Thyroid gland (tissue), 4 donors: ENCODE data around the gene LYPD6.

ENCODE experiments used
- POLR2A ChIP-seq, 2 donors: fragments of 450-650 bp; IDR thresholded peaks; one replicate each; pipeline ENCODE4 v1.6.1; 2017; ENCODE audit warnings: antibody characterized with exemption in 2 of 2, mild to moderate bottlenecking in 2 of 2, moderate library complexity in 1 of 2
- TF ChIP-seq, protein P1 (sequence below), 6 experiments: fragments of 200-600 bp in 3 of 6; fragments of 450-650 bp in 3 of 6; sonication (generic) in 3 of 6; IDR thresholded peaks; one replicate each; pipeline ENCODE4 v1.5.1; 2016 to 2019; ENCODE audit warnings: antibody characterized with exemption in 6 of 6, mild to moderate bottlenecking in 2 of 6, inconsistent platforms in 1 of 6, moderate library complexity in 1 of 6

GRCh38 chr2:149488706-149489440, 158.5 kb downstream of the LYPD6 start:
- TF ChIP-seq, protein P1, sequence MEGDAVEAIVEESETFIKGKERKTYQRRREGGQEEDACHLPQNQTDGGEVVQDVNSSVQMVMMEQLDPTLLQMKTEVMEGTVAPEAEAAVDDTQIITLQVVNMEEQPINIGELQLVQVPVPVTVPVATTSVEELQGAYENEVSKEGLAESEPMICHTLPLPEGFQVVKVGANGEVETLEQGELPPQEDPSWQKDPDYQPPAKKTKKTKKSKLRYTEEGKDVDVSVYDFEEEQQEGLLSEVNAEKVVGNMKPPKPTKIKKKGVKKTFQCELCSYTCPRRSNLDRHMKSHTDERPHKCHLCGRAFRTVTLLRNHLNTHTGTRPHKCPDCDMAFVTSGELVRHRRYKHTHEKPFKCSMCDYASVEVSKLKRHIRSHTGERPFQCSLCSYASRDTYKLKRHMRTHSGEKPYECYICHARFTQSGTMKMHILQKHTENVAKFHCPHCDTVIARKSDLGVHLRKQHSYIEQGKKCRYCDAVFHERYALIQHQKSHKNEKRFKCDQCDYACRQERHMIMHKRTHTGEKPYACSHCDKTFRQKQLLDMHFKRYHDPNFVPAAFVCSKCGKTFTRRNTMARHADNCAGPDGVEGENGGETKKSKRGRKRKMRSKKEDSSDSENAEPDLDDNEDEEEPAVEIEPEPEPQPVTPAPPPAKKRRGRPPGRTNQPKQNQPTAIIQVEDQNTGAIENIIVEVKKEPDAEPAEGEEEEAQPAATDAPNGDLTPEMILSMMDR (IDR thresholded peaks at IDR 0.05), result no peak
- no peak for TF ChIP-seq POLR2A (IDR thresholded peaks at IDR 0.05)
